ENCODE measurements around the gene TGM2. TPM values are rescaled to one million over a fixed set of nuclear protein-coding genes. Genes with fewer than 3 reads are reported as not detected.

The TGM2 gene
- total and polyA plus RNA-seq, 12 donors = 146 to 993 (median 463) TPM

GRCh38 chr20:38193586-38194105 is 28.6 kb upstream of the TGM2 start:
- TF ChIP-seq, protein P1, sequence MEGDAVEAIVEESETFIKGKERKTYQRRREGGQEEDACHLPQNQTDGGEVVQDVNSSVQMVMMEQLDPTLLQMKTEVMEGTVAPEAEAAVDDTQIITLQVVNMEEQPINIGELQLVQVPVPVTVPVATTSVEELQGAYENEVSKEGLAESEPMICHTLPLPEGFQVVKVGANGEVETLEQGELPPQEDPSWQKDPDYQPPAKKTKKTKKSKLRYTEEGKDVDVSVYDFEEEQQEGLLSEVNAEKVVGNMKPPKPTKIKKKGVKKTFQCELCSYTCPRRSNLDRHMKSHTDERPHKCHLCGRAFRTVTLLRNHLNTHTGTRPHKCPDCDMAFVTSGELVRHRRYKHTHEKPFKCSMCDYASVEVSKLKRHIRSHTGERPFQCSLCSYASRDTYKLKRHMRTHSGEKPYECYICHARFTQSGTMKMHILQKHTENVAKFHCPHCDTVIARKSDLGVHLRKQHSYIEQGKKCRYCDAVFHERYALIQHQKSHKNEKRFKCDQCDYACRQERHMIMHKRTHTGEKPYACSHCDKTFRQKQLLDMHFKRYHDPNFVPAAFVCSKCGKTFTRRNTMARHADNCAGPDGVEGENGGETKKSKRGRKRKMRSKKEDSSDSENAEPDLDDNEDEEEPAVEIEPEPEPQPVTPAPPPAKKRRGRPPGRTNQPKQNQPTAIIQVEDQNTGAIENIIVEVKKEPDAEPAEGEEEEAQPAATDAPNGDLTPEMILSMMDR (IDR thresholded peaks at IDR 0.05) = no peak
- Histone ChIP-seq H3K36me3 (no peaks in the 10 kb centered on the region), H3K9me3 (no peaks in the 10 kb centered on the region), H3K4me1 (peaks cover 0 to 48% (median 14%) of the 10 kb centered on the region in 9 donors), H3K4me3 (no peak overlapping the region), H3K27ac (no peak overlapping the region), H3K27me3 (no peaks in the 10 kb centered on the region)
- intact Hi-C loops (cut with DNase I) = no loop called here
- ATAC-seq = no peak
- DNase-seq = no peak
- 88% methylated on average over 4 of the region's 4 CpGs for WGBS, 2 donors

DNA sequence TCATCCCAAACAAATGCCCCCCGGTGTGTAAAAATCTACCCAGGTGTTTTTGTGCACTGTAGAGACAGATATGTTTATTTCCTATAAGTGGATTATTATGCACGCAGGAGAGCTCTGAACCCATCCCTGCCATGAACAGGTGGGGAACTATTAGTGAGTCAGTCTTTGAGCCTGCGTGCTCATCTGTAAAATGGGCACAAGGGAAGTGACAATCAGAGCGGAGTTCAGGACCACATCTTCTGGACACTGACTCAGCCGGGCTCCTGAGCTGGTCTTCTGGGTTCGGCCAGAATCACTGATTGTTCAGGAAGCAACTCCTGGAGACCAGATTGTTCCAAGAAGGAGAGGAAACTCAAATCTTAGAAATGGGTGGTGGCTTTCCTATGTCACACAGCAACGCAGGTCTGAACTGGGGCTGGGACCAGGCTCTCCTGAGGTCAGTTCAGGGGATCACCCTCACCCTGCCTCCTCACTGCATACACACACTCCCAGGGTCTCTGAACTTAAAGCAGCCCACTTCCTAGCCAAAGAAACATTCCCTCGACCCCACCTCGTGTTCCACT is 27.3 kb upstream of the TGM2 start:
- H3K36me3 ChIP-seq = no peaks in the 10 kb centered on the region
- H3K9me3 ChIP-seq = no peaks in the 10 kb centered on the region
- WGBS, 2 donors = 83 to 85% methylated on average over 9 of the region's 9 CpGs
- ATAC-seq (no peak), DNase-seq (no peak)
- no peak overlapping the region for H3K4me3 ChIP-seq
- TF ChIP-seq, protein P1 (IDR thresholded peaks at IDR 0.05) = no peak
- H3K27me3 ChIP-seq = no peaks in the 10 kb centered on the region
- intact Hi-C loops (cut with DNase I) = no loop called here
- H3K4me1 ChIP-seq = peaks cover 0 to 38% (median 14%) of the 10 kb centered on the region in 9 donors
- no peak overlapping the region for H3K27ac ChIP-seq

DNA sequence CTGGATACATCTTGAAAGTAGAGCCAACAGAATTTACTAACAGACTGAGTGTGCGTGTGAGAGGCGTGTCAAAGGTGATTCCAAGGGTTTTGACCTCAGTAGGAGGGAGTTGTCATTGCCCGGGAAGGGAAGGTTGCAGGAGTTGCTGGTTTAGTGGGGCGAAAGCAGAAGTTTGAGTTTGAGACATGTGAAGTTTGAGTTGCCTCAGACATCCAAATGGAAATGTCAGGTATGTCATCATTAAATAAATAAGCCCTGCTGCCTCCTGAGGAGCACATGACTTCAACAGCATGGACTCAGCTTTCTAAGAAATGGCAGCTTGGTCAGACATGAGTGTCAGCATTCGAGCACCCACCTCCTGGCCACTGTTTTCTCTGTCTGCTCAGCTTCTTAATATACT is 26.6 kb upstream of the TGM2 start:
- TF ChIP-seq, protein P1 (IDR thresholded peaks at IDR 0.05) = no peak
- H3K27ac ChIP-seq = peak overlapping the region in 1 of 10 donors; percentile 31
- intact Hi-C loops (cut with DNase I) = no loop called here
- H3K4me1 ChIP-seq = peaks cover 0 to 37% (median 10%) of the 10 kb centered on the region in 9 donors
- WGBS, 2 donors = 90 to 91% methylated on average over 5 of the region's 5 CpGs
- H3K36me3 ChIP-seq = no peaks in the 10 kb centered on the region
- H3K27me3 ChIP-seq = no peaks in the 10 kb centered on the region
- ATAC-seq (no peak), DNase-seq (no peak)
- no peak overlapping the region for H3K4me3 ChIP-seq
- no peaks in the 10 kb centered on the region for H3K9me3 ChIP-seq

GRCh38 chr20:38190936-38191371 is 25.9 kb upstream of the TGM2 start:
- Histone ChIP-seq H3K36me3 (no peaks in the 10 kb centered on the region), H3K4me1 (peaks cover 0 to 30% (median 6%) of the 10 kb centered on the region in 9 donors), H3K27me3 (no peaks in the 10 kb centered on the region), H3K9me3 (no peaks in the 10 kb centered on the region), H3K27ac (peak overlapping the region in 2 of 10 donors; percentile 31 to 52), H3K4me3 (no peak overlapping the region)
- WGBS, 2 donors = 38 to 46% methylated on average over 3 of the region's 3 CpGs
- DNase-seq (peak in 1 of 2 donors; percentile 40), ATAC-seq (peak in 7 of 8 donors; percentile 34 to 89 (median 83))
- TF ChIP-seq, protein P1 (IDR thresholded peaks at IDR 0.05) = no peak
- intact Hi-C loops (cut with DNase I) = no loop called here
